ENCODE measurements around the gene KRTAP12-1.
A peak's percentile ranks its signal among the peaks of the same experiment; 100 is the strongest.
"Not testable (repeated sequence)": the region's sequence is repeated elsewhere in the genome, so short reads cannot be mapped to it uniquely, and the experiment has no call there.

KRTAP12-1 gene

GRCh38 chr21:44666401-44667320 is 15.3 kb downstream of the KRTAP12-1 start, which contains the start of gene KRTAP12-2:
Gene KRTAP12-2 (minus strand): TSS chr21:44666927. CDS start chr21:44666886, 41 bp downstream.
- peak in 1 of 2 donors; percentile 53 for DNase-seq
- Histone ChIP-seq H3K27me3 (no peaks in the 10 kb centered on the region), H3K4me3 (no peak within 1 kb of the TSS), H3K4me1 (no peaks in the 10 kb centered on the region), H3K9me3 (peaks cover 0 to 13% (median 6%) of the 10 kb centered on the region in 3 donors), H3K36me3 (no peaks in the 10 kb centered on the region), H3K27ac (no peak within 1 kb of the TSS)
- no peak for TF ChIP-seq CTCF (IDR thresholded peaks at IDR 0.05)
- intact Hi-C loops (cut with DNase I; ENCODE audit: low total_unique reads), result no loop called here

GRCh38 chr21:44664691-44665090 is 17.3 kb downstream of the KRTAP12-1 start:
- intact Hi-C loops (cut with DNase I; ENCODE audit: low total_unique reads), result no loop called here
- no peak overlapping the region for H3K27ac ChIP-seq
- DNase-seq, result no peak
- no peaks in the 10 kb centered on the region for H3K4me1 ChIP-seq
- no peaks in the 10 kb centered on the region for H3K36me3 ChIP-seq
- no peak overlapping the region for H3K4me3 ChIP-seq
- no peak for TF ChIP-seq CTCF (IDR thresholded peaks at IDR 0.05)
- peaks cover 0 to 5% (median 0%) of the 10 kb centered on the region in 3 donors for H3K9me3 ChIP-seq
- no peaks in the 10 kb centered on the region for H3K27me3 ChIP-seq

- DNase-seq; H3K27ac ChIP-seq; H3K9me3 ChIP-seq; H3K4me3 ChIP-seq; H3K4me1 ChIP-seq; intact Hi-C loops (cut with DNase I; ENCODE audit: low total_unique reads); H3K36me3 ChIP-seq: not testable (repeated sequence)
- H3K27me3 ChIP-seq, result peaks cover 0 to 14% of the 10 kb centered on the region in 2 donors
These were observed 20.4 kb downstream of the KRTAP12-1 start for GRCh38 chr21:44661567-44661966.

- Histone ChIP-seq H3K36me3 (no peaks in the 10 kb centered on the region), H3K27ac (no peak overlapping the region), H3K4me1 (no peaks in the 10 kb centered on the region), H3K4me3 (no peak overlapping the region), H3K9me3 (peaks cover 0 to 6% (median 5%) of the 10 kb centered on the region in 3 donors), H3K27me3 (peaks cover 0 to 14% of the 10 kb centered on the region in 2 donors)
- TF ChIP-seq CTCF (IDR thresholded peaks at IDR 0.05), result no peak
- intact Hi-C loops (cut with DNase I; ENCODE audit: low total_unique reads), result no loop called here
- no peak for DNase-seq
These were observed 22.9 kb downstream of the KRTAP12-1 start for GRCh38 chr21:44658913-44659595.

GRCh38 chr21:44658541-44658910 is 23.4 kb downstream of the KRTAP12-1 start:
- intact Hi-C loops (cut with DNase I; ENCODE audit: low total_unique reads), result no loop called here
- H3K27me3 ChIP-seq, result peaks cover 0 to 14% of the 10 kb centered on the region in 2 donors
- peaks cover 0 to 6% (median 5%) of the 10 kb centered on the region in 3 donors for H3K9me3 ChIP-seq
- no peak for TF ChIP-seq CTCF (IDR thresholded peaks at IDR 0.05)
- H3K4me3 ChIP-seq, result no peak overlapping the region
- no peaks in the 10 kb centered on the region for H3K4me1 ChIP-seq
- DNase-seq, result no peak
- no peak overlapping the region for H3K27ac ChIP-seq
- no peaks in the 10 kb centered on the region for H3K36me3 ChIP-seq
